ENCODE results near the gene GMDS.
A peak's percentile ranks its signal among the peaks of the same experiment; 100 is the strongest.

GMDS gene

DNA sequence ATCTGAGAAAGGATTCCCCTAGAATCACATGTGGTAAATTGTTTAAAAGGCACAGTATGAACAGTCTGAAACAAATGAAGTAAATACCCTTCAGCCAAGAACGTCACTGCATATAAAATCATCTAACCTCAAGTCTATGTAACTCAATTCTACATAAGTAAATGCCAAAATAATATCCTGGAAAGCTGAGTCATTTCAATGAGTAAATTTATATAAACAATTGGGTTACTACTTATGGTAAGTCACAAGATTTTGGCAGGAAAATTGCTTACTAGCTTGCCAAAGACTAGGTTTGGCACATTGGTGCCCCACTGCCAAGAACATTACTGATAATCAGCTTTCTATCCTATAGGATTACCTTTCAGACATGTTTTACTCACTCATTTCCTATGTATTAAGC is 8.4 kb downstream of the GMDS start:
- no peak for DNase-seq

DNA sequence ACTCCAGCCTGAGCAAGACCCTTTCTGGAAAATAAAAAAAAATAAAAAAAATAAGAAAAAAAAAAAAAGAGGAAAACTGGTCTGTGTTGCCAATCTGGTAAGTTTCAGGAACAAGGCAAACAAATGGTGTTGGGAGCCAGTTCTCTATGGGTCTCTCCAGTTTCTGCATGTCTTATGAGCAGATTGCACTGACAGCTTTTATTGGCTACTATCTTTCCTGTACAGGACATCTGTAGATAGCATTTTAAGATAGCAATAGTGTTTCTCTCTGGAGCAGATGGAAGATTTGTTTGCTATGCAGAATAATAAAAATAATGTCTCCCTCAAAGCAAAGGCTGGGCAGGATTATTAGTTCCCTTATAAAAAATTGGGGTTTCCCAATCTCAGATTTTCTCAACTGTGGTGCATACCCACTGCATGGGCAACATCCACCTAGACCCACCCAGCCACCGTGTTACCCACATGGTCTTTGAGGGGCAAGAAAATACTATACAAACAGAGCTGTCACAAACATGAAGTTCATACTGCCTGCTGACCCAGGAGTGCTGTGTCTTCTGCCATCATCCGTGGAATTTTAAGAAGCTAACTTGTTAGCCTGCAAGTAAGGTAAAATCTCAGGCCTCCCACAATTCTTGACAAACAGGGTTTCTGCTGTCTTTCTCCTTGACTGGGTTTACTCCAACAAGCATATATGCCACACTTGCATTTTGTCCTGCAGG is 9.5 kb downstream of the GMDS start:
- DNase-seq: no peak

DNA sequence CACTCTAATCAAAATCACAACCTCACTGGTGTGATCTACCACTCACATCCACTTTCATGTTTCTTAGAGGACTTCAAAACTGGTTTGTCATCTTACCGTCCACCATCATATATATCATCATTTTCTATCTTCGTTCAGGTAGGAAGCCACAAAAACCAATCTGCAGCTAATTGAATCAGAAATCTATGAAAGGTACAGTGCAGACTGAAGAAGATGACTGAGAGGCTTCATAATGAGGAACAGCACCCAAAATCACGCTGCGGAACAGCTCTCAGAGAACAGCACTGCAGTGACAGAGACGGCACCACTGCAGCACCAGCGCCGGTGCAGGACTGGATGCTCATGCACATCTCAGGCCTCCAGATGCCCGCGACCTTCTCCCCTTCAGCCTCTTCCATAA is 13.0 kb downstream of the GMDS start:
- DNase-seq: no peak

DNA sequence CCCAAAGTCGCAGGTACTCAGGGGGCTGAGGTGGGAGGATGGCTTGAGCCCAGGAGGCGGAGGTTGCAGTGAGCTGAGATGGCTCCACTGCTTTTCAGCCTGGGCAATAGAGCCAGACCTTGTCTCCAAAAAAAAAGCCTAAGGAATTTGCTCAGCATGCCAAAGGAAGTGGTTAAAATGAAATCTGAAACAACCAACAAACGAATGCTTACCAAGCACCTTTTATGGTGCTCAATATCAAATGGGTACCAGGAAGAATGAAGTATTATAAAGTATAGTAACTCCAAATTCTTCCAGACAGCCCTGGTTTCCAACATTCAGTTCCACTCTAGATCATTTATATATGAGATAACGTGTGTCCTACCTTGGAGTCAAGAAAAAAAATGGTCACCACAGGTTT is 14.0 kb downstream of the GMDS start:
- DNase-seq: no peak

DNA sequence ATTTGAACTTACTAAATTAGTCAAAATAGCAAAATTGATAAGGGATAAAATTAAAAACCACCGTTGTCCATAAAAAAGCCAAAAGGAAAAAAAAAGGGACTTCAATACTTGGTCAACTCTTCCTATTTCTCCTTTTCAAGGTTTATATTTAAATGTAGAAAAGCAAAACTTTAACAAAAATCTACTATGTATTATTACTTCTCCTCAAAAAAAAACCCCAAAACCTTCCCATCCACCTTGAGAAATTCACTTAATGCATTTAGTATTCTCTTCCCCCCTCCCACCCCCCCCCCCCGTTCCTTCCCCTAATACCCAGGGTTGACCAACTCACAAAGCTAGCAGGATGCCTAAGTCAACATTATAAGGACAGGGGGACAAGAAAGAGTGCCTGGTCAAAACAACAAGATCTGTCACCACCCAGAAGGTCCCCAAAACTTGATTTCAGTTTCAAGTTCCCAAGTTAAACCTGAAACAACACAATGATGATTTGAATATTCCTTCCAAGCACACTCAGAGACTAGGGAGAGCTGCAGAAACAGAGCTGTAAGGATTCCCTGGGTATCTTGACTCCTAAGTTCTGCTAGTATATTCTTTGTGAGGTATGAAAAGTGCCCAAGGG is 14.6 kb downstream of the GMDS start:
- DNase-seq: no peak

DNA sequence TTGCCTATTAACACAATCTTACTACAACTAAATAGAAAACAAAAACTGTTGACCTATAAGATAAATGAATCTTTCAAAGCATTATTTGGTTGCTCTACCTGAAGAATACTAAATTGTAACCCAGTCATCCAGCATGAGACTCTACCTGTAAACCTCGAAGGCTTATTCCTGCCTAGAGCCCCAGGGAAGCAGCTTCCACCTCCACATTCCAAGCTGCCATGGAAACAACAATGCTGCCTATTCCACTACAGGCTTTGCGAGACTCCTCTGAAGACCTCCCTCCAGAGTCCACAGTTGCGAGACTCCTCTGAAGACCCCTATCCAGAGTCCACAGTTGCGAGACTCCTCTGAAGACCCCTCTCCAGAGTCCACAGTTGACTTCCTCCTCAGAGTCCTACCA is 15.7 kb downstream of the GMDS start:
- DNase-seq: no peak

DNA sequence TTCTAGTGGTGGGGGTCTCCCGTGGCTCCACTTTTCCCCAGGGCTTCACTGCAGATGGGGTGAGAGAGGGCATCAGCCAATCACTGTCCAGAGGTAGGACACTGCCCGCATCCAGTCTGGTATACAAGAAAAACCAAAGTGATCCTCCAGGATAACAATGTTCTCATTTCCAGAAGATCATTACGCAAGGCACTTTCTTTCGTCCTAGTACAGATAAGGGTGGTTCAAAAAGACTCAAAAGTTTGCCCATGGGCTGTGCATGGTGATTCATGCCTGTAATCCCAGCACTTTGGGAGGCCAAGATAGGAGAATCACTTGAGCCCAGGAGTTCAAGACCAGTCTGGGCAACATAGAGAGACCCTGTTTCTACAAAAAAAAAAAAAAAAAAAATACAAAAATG is 16.4 kb downstream of the GMDS start:
- no peak for DNase-seq

DNA sequence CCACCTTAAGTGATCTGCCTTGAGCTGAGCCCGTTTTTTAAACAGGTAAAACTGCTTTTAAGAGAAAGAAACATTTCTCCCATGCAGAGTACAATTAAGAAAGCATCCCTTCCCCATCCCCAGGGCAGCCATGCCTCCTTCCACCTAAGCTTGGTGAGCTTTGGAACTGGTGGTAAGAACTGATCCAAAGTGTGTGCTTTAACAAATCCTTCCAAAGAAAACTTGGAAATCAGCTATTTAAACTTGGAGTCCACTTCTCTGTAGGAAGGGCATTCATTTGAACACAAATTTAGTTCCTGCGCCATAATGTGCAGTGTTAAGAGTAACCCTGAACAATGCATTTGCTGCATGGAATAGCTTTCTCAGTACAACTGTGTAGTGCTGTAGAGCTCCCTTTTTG is 17.0 kb downstream of the GMDS start:
- no peak for DNase-seq

DNA sequence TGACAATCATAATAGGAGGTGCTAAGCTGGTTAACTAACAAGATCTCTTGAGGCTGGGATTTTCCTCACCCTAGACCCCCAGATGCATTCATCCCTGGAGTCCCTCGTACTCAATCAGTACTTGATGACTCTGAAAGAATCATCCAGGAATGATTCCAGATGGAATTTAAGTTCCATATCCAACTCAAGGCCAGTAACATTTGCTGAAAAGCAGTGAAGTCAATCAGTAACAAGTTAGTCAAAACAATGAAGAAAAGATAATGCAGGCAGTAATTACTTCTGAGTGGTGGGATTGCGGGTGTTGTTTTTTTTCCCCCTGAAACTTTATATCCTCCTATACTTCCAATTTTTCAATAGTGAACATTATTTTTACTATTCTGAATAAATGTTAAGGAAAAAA is 18.6 kb downstream of the GMDS start:
- DNase-seq: no peak

DNA sequence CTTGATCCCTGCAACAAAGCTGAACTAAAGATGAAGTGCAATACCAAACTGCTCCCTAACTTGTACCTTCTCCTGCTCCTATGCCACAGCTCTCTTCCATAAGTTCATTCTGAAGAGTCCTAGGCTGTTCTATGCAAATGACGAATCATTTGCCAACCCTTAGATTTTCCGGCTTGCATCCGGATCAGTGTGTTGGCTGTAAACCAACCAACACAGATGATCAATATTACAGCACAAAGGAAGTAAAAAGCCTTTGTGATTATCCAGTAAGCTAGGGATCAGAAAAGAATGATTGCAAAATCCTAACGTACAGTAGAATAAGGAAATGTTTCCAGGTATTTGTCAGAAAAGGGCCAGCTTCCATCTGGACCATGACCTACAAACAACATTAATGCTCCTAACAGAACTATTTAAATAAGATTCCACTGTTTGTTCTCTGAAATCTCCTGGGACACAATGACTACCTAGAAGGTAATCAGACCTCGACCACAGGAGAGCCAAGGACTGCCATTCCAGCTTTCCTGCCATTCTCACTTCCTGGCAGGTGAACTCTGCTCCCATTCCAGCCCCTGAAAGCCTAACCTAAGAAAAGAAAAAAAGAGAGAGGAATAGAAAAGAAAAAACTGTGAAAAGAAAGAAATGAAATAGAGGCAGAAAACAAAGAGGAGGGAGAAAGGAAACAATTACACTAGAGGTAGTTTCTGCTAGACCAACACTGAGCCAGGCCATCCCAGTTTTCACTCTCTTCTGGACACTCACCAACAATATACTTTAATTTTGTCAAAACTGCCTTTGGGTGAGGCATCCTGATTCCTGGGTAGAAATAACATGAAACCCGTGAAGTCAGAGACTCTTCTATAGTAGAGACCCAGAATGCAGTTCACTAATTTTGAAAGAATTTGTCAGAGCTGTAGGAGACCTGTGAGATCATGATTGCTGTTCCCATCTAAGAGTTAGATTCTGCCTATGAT is 19.7 kb downstream of the GMDS start:
- DNase-seq: no peak

DNA sequence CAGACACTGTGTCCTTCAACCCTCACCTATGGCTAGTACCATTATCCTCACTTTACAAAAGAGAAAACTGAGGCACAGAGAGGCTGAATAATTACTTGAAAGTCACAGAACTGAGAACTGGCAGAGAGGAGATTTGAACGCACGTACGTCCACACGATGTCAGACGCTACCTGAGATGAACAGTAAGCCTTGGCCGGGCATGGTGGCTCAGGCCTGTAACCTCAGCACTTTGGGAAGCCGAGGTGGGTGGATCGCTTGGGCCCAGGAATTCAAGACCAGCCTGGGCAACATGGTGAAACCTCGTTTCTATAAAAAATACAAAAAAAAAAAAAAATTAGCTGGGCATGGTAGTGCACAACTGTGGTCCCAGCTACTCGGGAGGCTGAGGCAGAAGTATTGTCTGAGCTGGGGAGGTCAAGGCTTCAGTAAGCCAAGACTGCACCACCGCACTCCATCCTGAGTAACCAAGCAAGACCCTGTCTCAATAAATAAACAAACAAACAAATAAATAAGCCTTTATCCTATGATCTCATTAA is 20.5 kb downstream of the GMDS start:
- DNase-seq: no peak

DNA sequence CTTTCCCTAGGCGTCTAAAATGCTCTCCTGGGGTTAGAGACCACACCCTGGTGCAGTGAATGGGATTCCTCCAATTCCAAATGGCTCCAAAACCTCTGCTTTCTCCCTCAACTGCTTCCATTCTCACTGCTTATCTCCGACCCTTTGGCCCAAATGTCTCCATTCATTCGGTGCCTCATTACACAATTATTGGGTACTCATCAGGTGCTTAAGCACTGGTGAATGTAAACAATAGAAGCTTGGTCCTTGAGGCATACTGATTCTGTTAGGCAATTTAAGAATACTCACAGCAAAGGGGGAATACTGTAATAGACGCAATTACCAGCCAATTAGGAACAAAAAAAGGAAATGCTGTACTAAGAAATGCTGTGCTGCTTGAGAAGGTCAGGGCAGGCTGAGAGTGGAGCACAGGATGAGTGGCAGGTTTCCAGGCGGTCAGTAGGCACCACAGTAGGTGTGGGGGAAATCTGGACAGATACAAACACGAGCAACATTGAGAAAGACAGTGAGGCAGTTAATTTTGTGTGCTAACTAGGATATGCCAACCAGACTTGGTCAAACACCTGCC is 23.0 kb downstream of the GMDS start:
- no peak for DNase-seq

DNA sequence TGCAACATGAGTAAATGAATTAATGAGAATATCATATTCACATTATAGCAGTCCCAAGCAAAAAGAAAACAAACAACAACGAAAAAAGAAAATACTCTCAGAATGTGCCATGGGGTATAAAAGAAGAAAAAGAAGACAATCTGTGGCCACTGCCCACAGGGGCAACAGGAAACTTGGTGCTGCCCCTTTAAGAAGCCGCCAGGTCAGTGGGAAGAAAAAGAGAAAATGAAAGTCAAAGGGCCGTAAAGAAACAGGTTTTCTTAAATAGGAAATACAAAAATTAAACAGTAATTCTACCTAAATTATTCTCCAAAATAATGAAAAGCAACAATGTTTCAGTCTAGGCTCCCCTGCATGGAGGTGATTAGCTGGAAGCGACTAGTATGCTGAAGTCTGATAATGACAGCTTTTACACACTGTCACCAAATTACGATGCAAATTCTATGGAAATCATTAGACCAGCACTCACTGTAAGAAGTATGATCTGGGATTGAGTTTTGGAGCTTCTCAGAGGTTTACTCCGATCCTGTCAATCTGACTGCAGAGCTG is 23.6 kb downstream of the GMDS start:
- DNase-seq: peak; percentile 56

DNA sequence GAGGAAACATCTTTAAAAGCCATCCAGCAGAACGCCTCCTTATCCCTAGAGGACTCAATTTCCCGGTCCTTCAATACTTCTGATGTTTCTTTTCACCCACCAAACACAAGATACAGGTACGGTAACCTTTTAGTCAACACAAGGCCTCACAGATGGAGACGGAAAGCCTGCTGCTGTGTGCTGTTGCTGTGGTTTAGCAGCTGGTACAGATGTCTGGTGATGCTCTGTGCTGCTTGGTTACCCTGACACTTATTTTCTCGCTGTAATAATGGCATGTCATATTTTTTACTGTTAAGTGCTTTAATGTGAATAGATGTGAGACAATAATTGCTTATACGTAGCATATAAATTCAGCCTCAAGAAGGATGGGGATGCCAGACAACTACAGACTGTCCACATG is 25.3 kb downstream of the GMDS start:
- no peak for DNase-seq

DNA sequence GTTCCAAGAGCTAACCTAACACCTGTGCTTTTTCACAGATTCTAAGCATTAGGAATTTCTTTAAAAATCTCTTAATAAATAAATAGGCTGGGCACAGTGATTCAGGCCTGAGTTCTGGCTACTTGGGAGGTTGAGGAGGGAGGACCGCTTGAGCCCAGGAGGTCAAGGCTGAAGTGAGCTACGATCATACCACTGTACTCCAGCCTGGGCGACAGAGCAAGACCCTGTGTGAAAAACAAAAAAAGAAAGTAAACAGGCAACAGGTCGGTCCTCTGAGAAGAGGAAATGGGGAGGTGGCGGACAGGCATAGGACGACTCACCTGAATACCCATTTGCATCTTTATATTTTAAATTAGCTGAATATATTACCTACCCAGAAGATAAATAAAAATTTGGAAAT is 26.5 kb downstream of the GMDS start:
- no peak for DNase-seq

DNA sequence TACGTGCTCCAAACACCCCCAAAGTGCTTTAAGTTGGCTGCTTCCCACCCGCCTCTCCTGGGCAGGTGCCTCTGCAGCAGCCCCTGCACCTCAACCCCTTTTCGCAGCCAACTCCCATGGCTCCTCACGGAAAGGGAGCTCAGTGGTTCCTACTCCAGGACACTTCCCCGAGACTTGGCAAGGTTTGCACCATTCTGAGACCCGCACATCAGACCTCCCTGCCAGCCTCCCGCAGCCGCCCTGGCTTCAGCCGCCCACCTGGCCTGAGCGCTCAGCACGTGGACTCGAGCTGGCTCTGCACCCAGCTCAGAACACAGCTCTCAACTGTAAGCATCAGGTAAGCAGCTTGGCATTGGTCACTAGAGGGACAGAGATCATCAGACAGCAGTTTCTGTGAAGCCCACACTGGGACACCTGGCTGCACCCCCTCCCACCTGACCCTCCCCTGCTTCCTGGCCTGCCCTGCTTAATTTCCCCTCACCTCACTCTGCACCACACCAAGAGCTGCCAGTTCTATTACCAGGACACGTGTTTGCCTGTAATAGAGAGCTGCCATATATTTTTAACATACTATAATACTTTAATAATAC is 28.5 kb downstream of the GMDS start:
- DNase-seq: no peak

DNA sequence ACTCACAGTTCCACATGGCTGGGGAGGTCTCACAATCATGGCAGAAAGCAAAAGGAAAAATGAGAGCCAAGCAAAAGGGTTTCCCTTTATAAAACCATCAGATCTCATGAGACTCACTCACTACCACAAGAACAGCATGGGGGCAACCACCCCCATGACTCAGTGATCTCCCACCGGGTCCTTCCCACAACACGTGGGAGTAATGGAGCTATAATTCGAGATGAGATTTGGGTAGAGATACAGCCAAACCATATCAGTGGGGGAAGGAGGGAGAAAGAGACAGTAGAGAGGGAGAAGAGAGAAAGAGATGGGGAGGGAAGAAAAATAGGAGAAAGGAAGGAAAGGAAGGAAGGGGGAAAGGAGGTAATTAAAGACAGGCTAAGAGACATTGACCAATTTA is 30.1 kb downstream of the GMDS start:
- no peak for DNase-seq

DNA sequence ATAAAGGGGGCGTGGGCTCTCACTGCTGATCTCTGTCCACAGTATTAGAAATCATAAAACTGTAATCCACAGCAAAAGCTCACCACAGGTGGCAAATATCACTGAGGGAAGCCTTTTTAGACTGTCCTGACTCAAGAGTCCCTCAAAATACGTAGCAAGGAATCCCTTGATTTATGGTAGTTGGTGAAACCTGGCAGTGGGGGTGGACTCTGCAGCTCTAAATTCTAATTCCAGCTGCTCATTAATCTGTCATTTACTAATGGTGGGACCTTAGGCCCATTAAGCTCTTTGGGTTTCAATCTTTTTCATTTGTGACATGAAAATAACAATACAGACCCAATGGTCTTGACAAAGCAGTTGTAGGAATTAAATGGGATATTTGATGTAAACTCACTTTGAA is 32.3 kb downstream of the GMDS start:
- no peak for DNase-seq

DNA sequence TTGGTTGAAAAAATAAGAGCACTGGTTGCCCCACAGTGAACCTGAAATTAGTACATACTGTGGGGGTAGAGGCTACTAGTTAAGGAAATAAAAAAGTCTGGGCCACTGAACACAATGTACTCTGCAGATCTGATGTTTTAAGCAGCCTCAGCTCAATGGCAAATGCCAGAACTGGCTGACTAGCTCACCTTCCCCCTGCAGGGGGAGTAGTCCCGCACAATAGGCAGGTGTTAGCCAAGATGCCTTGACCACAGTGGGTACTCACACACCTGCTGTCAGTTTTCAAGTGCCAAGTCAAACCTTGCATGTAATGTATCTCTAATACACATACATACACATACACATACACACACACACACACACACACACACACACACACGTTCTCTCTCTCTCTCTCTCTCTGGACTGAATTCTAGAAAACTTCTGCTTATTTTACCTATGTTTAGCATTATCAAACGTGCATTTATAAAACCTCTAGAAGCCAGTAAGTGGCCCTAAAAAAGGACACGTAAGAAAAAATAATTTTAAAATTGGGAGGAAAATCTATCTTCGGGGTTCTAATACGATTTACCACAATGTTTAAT is 36.1 kb downstream of the GMDS start:
- peak; percentile 66 for DNase-seq

DNA sequence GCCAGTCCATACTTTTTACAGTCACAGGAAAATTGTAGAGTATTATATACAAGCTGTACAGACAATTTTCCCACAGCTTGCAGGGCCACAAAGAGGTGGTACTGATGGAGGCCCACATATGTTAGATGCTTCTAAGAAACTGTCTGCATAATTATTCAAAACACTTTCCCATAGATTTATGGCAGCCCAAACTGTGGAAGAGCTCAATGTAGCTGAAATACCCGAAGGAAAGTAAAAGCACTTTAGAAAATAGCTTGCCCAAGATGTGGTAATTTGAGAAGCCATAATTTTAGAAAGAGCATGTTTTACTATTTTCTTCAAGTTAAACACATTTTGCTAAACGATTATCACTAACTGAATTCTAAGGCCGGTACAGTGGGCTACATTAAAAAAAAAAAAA is 36.9 kb downstream of the GMDS start:
- no peak for DNase-seq

DNA sequence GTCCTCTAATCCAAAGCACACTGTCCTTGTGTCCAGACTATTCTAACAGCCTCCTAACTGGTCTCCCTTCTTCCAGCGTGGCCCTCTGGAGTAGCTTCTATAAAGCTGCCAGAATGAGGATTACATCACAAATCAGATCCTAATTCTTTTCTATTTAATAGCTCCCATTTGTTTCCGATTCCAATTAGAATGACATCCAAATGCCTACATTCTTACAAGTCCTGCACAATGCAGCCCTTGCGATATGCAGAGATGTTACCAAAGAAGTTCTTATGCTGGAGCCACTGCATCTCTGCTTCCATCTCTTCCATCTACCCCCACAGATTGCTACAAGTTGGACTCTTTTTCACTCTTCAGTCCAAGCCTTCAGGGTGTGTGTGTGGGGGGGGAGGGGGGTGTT is 40.0 kb downstream of the GMDS start:
- DNase-seq: no peak

DNA sequence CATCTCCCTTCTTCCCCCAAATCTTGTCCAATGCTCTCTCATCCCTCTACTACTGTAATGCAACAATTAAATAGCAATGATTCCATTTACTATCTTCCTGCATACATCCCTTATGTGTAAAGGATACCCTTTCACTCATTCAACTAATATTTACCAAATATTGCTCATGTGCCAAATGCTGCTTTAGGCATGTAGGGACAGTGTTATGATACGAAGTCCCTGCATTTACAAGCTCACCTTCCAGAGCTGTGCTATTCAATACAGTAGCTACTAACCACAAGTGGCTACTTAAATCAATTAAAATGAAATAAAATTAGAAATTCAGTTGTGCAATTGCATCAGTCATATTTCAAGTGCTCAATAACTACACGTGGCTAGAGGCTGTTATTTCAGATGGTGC is 41.1 kb downstream of the GMDS start:
- DNase-seq: no peak

All from hematopoietic multipotent progenitor cell treated with erythropoietin and hydrocortisone succinate and interleukin-3 and kit ligand, for 6 days (in vitro differentiated cells).